SU-DHL-6 (cell line): ENCODE results near the gene ANKRD13D.

ENCODE experiments used
- EZH2phosphoT487 ChIP-seq: fragments of 200-600 bp; sonication (generic), shearing (Covaris generic); conservative IDR thresholded peaks from 2 replicates; pipeline ENCODE4 v1.6.1; 2018; ENCODE audit warnings: mild to moderate bottlenecking, antibody characterized with exemption, low read length, moderate library complexity, mixed read lengths
- TF ChIP-seq, protein P1 (sequence below): fragments of 200-600 bp; sonication (generic); IDR thresholded peaks from one replicate; pipeline ENCODE4 v1.5.1; 2017; ENCODE audit warnings: antibody characterized with exemption, mild to moderate bottlenecking, low read length, moderate library complexity; ENCODE audit not compliant: insufficient read depth, poor library complexity, severe bottlenecking

DNA sequence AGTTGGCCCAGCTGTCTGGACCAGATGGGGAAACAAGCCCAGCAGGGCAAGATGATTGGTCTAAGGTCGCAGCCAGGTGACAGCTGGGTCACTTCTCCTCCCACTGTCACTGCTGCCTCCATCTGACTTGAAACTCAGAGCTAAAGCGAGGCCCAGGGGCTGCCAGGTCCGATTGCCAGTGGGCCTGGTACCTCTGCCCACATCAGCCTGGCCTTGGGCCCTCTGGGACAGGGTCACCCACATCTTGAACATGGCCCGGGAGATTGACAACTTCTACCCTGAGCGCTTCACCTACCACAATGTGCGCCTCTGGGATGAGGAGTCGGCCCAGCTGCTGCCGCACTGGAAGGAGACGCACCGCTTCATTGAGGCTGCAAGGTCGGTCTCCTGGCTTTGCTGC is 20.1 kb downstream of the ANKRD13D start:
- TF ChIP-seq, protein P1, sequence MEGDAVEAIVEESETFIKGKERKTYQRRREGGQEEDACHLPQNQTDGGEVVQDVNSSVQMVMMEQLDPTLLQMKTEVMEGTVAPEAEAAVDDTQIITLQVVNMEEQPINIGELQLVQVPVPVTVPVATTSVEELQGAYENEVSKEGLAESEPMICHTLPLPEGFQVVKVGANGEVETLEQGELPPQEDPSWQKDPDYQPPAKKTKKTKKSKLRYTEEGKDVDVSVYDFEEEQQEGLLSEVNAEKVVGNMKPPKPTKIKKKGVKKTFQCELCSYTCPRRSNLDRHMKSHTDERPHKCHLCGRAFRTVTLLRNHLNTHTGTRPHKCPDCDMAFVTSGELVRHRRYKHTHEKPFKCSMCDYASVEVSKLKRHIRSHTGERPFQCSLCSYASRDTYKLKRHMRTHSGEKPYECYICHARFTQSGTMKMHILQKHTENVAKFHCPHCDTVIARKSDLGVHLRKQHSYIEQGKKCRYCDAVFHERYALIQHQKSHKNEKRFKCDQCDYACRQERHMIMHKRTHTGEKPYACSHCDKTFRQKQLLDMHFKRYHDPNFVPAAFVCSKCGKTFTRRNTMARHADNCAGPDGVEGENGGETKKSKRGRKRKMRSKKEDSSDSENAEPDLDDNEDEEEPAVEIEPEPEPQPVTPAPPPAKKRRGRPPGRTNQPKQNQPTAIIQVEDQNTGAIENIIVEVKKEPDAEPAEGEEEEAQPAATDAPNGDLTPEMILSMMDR: no peak
- no peak for TF ChIP-seq EZH2phosphoT487
